HG03045 (cell line): ENCODE results near the gene NTM.

ENCODE experiments used
- ATAC-seq: cut with Tn5 transposase; IDR thresholded peaks from one replicate; pipeline ENCODE4 v1.9.1; 2021; ENCODE audit warnings: mild to moderate bottlenecking, moderate library complexity; ENCODE audit not compliant: unreplicated experiment

Gene NTM

GRCh38 chr11:132078264-132079076, 708.1 kb downstream of the NTM start:
- ATAC-seq, result no peak

- no peak for ATAC-seq
These were observed 709.7 kb downstream of the NTM start for GRCh38 chr11:132080127-132080526.

- no peak for ATAC-seq
These were observed 712.2 kb downstream of the NTM start for GRCh38 chr11:132082566-132082965.

- no peak for ATAC-seq
These were observed 714.0 kb downstream of the NTM start for GRCh38 chr11:132084433-132084832.

- no peak for ATAC-seq
These were observed 716.7 kb downstream of the NTM start for GRCh38 chr11:132087148-132087547.

GRCh38 chr11:132088551-132088950, 718.1 kb downstream of the NTM start:
- no peak for ATAC-seq

GRCh38 chr11:132093536-132094259, 723.3 kb downstream of the NTM start:
- ATAC-seq, result no peak

- no peak for ATAC-seq
These were observed 724.2 kb downstream of the NTM start for GRCh38 chr11:132094598-132094997.

GRCh38 chr11:132095230-132096131, 725.1 kb downstream of the NTM start:
- ATAC-seq, result no peak

- ATAC-seq, result no peak
These were observed 725.9 kb downstream of the NTM start for GRCh38 chr11:132096132-132096825.

- ATAC-seq, result no peak
These were observed 729.3 kb downstream of the NTM start for GRCh38 chr11:132099692-132100091.

- ATAC-seq, result no peak
These were observed 730.2 kb downstream of the NTM start for GRCh38 chr11:132100583-132100982.

GRCh38 chr11:132101881-132102280, 731.5 kb downstream of the NTM start:
- no peak for ATAC-seq

- ATAC-seq, result no peak
These were observed 732.6 kb downstream of the NTM start for GRCh38 chr11:132103021-132103420.

- ATAC-seq, result no peak
These were observed 735.9 kb downstream of the NTM start for GRCh38 chr11:132106096-132106982.

GRCh38 chr11:132111316-132111715, 740.9 kb downstream of the NTM start:
- ATAC-seq, result no peak

GRCh38 chr11:132111838-132112237, 741.4 kb downstream of the NTM start:
- no peak for ATAC-seq

GRCh38 chr11:132112846-132113245, 742.4 kb downstream of the NTM start:
- ATAC-seq, result no peak

- no peak for ATAC-seq
These were observed 743.8 kb downstream of the NTM start for GRCh38 chr11:132114185-132114584.

GRCh38 chr11:132114743-132115142, 744.3 kb downstream of the NTM start:
- no peak for ATAC-seq
